Measurements from ENCODE around the gene PRKAA1. TPM values are rescaled to one million over a fixed set of nuclear protein-coding genes. Genes with fewer than 3 reads are reported as not detected.
"Not testable (repeated sequence)": the region's sequence is repeated elsewhere in the genome, so short reads cannot be mapped to it uniquely, and the experiment has no call there.

Gene PRKAA1
- total RNA-seq, 1 donor: 115 TPM

- DNase-seq (ENCODE audit: low read depth): no peak
- no peak for TF ChIP-seq CTCF (IDR thresholded peaks at IDR 0.05; ENCODE audit: insufficient read depth, low read length)
- no peak overlapping the region for H3K4me3 ChIP-seq (ENCODE audit: low read depth, low read length)
Observed at GRCh38 chr5:40720069-40720468, 78.1 kb downstream of the PRKAA1 start.

DNA sequence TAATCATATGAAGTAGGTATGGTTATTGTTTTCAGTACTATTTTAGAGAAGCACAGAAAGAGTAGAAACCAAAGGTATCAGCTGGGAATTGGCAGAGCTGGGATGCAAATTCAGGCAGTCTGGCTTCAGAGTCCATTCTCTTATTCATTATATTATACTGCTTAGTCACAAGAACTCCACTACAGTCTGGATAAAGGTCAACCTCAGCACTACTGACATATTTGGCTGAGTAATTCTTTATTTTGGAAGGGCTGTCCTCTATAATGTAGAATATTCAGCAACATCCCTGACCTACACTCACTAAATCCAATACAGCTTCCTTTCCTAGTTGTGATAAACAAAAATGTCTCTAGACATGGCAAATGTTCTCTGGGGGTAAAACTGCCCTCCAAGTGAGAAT, 80.9 kb downstream of the PRKAA1 start:
- TF ChIP-seq CTCF (IDR thresholded peaks at IDR 0.05; ENCODE audit: insufficient read depth, low read length): no peak
- peak; percentile 80 for DNase-seq (ENCODE audit: low read depth)
- no peak overlapping the region for H3K4me3 ChIP-seq (ENCODE audit: low read depth, low read length)

GRCh38 chr5:40716590-40716989, 81.6 kb downstream of the PRKAA1 start:
- no peak overlapping the region for H3K4me3 ChIP-seq (ENCODE audit: low read depth, low read length)
- TF ChIP-seq CTCF (IDR thresholded peaks at IDR 0.05; ENCODE audit: insufficient read depth, low read length): no peak
- no peak for DNase-seq (ENCODE audit: low read depth)

- peak; percentile 22 for DNase-seq (ENCODE audit: low read depth)
- H3K4me3 ChIP-seq (ENCODE audit: low read depth, low read length): no peak overlapping the region
- peak; percentile 31 for TF ChIP-seq CTCF (IDR thresholded peaks at IDR 0.05; ENCODE audit: insufficient read depth, low read length)
Observed at GRCh38 chr5:40716000-40716399, 82.2 kb downstream of the PRKAA1 start.

GRCh38 chr5:40714001-40714400, 84.2 kb downstream of the PRKAA1 start:
- no peak overlapping the region for H3K4me3 ChIP-seq (ENCODE audit: low read depth, low read length)
- no peak for DNase-seq (ENCODE audit: low read depth)
- no peak for TF ChIP-seq CTCF (IDR thresholded peaks at IDR 0.05; ENCODE audit: insufficient read depth, low read length)

DNA sequence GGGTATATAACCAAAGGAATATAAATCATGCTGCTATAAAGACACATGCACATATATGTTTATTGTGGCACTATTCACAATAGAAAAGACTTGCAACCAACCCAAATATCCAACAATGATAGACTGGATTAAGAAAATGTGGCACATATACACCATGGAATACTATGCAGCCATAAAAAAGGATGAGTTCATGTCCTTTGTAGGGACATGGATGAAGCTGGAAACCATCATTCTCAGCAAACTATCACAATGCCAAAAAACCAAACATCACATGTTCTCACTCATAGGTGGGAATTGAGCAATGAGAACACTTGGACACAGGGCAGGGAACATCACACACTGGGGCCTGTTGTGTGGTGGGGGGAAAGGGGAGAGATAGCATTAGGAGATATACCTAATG, 87.6 kb downstream of the PRKAA1 start:
- not testable (repeated sequence) for DNase-seq (ENCODE audit: low read depth); H3K4me3 ChIP-seq (ENCODE audit: low read depth, low read length)

Small RNA genes within 50 kb of the gene (small RNA-seq; reads per million reads assigned to genes)
- not detected for gene RF00191
- 4.5 reads per million, percentile 87 among the genes with 10 or more reads in this experiment for gene SNORD72

Other genes with a start within 250 kb of the PRKAA1 start
- 0.57 and 12.0 TPM in 2 replicates for gene PTGER4, start 118.5 kb downstream of the PRKAA1 start, total RNA-seq (ENCODE audit: low replicate concordance)
- 13.7 and 15.9 TPM in 2 replicates for gene TTC33, start 42.4 kb downstream of the PRKAA1 start, total RNA-seq (ENCODE audit: low replicate concordance)
- gene RPL37, start 36.8 kb upstream of the PRKAA1 start, total RNA-seq (ENCODE audit: low replicate concordance): 164 and 642 TPM in 2 replicates
- 24.2 and 34.3 TPM in 2 replicates for gene CARD6, start 43.0 kb upstream of the PRKAA1 start, total RNA-seq (ENCODE audit: low replicate concordance)
- 2.4 and 762 TPM in 2 replicates for gene C7, start 111.1 kb upstream of the PRKAA1 start, total RNA-seq (ENCODE audit: low replicate concordance)